NCI-H510A (cell line): ENCODE data around the gene BID.
A peak's percentile ranks its signal among the peaks of the same experiment; 100 is the strongest.
"Not testable (repeated sequence)": the region's sequence is repeated elsewhere in the genome, so short reads cannot be mapped to it uniquely, and the experiment has no call there.

Experiments used
- DNase-seq: peaks from one replicate; lab custom pipeline; 2025; lab: John Stamatoyannopoulos, UW

BID gene

DNA sequence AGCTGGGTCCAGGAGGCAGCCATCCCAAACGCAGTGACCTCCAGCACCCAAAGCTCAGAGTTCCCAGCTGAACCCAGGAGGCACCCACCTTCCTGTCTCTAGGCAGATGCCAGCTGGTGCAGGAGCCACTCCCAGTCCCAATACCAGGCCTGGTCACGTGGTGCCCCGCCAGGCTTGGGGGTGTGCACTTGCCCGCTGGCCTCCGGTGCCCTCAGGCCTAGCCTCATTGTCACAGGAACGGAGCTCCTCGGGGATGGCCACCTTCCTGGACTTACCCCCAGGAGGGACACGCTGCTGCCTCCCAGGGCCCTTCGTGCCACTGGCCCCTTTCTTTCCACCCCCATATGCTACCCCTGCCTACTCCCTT lies 4.6 kb downstream of the BID start:
- no peak for DNase-seq

DNA sequence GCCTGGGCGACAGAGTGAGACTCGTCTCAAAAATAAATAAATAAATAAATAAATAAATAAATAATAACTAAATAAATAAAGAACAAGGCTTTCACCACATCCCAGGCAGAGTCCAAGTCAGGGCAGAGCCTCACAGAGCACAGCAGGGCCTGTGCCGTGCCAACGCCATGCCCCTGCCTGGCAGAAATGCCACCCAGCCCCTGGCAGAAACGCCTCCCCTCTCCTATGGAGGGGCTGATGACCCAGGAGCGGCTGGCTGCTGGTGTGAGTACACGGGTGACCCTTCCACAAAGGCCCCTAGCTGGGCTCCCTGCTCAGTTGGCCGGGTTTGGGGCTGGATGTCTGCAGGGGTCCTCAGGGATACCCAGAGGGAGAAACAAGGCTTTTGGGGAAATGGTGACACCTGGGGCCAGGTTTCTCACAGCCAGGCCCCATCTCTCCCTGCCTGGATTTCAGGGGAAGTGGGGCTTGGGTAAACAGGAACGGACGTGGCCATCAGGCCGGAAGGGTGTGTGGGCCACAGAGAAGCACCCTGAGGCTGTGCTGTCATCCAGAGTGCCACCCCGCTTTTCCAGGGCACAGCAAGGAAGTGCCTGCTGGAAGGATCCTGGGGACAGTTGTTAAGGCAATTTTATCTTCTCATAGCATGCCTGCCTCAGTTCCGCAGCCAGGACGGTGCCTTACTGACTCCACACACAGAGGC lies 5.1 kb downstream of the BID start:
- no peak for DNase-seq

DNA sequence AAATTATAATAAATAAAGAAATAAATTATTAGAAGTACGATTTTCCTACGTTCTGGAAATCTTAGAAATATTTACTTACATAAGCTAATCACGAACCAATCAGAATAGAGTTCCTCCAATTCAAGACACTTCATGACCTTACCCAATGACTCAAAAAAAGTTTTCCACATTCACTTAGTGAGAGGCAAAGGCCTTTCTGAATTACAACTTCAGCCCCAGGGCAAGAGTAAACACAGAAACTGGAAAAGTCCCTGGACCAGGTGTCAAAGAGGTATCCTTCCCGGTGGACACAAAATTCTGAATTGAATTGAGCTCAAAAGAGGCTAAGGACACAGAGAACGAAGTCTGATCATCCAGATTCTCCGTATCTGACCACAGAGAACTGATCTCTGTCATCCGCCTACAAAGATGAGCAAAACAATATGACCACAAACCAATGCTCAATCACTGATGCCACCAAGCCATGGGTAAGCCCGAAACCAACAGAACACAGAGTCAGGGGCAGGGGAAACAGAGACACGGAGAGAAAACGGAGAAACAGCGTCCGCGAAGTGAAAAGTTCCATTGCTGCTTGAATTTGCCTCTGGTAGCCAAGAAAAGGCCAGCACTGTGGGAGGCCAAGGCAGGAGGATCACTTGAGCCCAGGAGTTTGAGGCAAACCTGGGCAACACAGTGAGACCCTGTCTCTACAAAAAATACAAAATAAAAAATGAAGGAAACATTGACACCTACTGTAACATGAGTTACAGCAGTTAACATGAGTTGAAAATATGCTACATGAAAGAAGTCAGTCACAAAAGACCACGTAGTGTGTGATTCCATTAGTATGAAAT lies 6.8 kb downstream of the BID start:
- no peak for DNase-seq

DNA sequence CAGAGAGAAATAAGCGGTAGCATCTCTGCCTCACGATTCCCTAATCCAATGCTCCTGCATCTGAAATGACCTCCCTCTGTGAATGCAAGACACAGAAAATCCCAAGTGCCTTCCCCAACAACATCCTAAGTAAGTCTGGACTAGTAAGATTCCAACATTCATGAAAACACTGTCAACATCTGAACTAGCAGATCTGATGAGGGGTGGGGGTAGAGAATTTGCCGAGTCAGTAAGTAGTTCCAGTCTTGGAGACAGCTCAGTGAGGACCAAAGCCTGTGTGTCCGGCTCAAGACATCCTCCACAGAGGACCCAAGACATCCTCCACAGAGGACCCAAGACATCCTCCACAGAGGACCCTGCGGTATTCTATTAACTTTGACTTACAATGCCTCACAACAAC lies 9.4 kb downstream of the BID start:
- not testable (repeated sequence) for DNase-seq

DNA sequence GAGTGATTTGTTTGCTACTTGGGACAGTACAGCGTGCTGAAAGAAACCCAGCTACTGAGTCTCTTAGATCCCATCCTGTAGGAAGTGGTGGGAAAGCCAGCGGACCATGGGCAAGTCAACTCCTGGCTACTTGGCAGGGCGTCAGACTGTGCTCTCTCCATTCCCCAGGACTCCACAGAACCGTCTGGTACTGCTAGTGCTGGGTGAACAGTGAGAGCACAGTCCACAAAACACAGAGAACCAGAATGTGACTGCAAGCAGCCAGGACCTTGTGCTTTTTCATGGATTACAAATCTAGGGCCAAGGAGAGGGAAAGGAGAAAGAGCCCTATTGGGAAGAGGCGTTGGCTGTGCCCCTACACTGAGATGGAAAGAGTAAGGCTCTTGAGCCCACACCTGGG lies 10.2 kb downstream of the BID start:
- no peak for DNase-seq

DNA sequence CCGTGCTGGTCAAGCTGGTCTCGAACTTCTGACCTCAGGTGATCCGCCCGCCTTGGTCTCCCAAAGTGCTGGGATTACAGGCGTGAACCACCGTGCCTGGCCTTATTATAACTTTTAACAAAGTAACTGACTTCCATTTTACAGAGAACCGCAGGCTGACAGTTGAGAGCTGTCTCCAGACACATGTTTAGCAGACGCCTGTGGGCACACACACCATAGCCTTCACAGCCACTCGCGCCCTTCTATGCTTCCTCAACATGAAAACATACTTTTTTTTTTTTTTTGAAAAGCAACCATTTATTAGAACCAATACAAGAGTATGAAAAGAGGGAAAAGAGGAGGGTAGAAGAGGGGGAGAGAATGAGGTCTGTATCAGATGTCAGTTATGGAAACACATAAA lies 10.8 kb downstream of the BID start:
- DNase-seq, result not testable (repeated sequence)

DNA sequence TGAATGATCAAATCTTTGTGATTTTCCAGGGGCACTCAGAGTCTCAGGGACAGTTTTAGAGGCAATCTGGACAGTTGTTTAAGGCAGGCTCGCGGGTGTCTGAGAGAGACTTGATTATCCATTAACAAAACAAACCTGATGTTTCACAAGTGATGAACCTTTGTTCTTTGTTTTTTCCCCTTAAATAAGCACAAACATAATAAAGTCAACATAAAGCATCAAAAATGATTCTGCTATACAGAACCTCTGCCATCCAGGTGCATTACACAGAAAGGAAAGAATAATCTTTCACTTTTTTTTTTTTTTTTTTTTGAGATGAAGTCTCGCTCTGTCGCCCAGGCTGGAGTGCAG lies 13.2 kb downstream of the BID start:
- no peak for DNase-seq

DNA sequence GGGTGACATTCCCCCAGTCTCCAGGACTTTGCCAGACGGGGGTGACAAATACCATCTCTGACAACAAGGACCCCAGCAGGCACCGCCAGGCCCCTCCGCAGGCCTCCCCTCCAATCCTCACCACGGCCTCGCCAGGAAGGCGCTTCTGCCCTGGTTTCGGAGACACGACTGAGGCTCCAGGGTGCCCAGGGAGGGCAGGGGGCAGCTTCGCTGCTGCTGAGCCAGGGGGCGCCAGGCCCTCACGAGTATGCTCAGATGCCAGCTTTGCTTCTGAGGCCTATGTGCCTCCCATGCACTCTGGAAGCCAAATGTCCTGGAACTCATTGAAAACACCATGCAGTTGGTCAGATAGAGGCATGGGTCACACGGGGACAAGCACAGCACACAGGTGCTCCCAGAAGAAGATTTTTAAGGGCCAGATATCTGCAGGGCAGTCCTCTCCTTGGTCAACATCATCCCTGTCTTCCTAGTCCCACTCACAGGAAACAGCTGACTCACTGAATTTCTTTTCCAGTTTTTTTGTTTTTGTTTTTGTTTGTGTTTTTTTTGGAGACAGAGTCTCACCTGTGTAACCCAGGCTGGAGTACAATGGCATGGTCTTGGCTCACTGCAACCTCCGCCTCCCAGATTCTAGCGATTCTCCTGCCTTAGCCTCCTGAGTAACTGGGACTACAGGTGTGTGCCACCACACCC lies 19.9 kb downstream of the BID start:
- DNase-seq, result no peak

DNA sequence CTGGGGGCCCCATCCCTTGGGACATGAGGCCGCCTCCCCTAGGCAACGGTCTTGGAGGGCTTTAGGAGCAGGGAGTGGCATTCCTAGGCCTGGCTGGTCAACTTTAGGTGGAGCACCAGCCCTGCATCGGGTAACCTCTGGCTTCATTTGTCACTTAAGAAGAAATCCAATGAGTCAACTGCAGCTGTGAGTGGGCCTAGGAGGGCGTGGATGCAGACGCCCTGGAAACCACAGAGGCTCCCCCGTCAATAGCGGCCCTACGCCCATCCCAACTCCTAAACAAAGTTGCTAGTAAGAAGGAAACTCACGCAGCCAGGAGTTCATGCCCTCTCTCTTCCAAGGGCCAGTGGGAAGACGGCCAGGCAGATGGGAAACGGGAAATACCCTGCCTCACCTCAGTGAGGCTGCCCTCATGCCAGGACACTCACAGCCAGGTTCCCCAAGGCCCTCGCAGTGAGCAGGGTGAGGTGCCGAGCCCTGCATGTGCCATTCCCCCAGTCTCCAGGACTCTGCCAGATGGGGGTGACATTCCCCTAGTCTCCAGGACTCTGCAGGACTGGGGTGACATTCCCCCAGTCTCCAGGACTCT lies 20.8 kb downstream of the BID start:
- no peak for DNase-seq

DNA sequence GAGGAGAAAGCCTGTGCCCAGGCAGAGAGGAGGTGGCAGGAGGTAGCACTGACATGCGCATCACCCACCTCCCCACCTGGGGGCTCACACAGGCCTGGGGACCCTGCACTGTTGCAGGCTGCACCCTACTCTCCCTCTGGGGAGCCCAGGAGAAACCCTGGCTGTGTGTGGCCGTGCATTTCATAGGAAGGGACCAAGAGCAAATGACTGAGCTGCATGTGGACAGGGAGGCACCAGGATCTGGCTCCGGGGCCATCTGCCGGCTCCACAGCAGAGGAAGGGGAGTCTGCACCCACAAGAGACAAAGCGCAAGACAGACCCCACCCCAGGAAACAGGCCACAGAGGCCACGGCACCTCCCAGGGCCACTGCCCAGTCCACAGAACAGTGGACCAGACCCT lies 22.7 kb downstream of the BID start:
- DNase-seq, result no peak

DNA sequence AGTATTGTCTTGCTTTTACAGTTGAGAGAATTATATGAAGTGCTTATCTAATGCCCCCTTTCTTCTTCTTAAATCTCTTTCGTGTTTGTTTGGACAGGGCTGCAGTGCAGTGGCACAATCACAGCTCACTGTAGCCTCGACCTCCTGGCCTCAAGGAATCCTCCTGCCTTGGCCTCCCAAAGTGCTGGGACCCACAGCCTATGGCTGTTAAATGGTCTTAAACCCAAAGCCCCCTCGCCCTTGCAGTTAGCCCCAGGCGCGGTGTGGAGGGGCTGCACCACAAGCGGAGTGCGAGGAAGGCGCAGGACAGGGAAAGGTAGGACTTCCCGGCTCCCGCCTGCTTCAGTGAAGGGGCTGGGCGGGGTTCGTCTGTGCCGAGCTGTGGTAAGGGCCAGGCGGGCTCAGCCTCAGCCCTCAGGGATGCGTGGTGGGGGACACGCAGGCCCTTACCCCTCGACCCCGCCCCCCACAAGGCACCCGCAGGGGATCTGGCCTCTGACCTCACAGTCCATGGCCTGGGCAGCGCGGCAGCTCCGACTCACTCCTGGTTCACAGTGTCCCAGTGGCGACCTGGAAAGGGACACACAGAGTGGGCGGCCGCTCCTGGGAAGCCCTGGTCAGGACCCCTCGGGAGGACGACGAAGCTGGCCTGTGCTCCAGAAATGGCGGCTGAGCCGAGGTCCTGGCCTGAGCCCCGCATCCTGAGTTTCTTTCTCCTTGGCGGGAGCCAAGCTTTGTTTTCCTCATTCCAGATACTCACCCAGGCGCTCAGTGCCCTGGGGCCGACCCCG lies 24.5 kb downstream of the BID start:
- no peak for DNase-seq

DNA sequence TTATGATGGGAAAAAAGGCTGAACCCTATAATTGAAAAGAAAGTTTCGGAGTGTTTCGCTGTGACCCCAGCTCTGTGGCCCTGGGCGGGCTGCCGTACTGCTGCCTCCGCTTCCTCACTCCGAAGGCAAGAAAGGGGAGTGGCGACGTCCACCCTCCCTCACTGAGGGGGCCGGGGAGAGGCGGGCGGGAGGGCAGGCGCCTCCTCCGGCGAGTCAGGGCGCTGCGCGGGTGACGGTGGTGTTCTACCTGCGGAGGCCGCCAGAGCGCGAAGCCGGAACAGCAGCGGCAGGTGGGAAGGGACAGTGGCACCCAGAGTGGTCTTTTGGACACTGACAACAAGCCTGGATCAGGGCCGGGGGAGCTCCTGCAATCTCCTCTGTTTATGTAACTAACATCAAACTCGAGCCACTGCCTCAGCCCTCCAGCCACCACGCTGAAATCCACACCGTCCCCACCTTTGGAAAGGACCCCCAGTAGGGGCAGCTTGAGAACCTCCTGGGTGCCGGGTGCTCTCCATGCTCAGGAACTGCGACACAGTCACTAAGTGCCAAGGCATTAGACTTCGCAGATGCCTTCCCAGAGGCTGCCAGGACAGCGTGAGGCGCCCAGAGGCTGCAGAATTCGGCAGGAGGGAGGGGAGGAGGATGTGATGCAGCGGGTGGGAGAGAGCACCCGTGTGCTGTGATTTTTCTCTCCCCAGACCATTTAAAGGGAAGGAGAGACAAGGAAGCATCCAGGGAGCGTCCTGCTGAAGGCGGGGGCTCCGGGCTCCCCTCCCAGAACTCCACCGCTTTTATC lies 25.5 kb downstream of the BID start:
- no peak for DNase-seq

DNA sequence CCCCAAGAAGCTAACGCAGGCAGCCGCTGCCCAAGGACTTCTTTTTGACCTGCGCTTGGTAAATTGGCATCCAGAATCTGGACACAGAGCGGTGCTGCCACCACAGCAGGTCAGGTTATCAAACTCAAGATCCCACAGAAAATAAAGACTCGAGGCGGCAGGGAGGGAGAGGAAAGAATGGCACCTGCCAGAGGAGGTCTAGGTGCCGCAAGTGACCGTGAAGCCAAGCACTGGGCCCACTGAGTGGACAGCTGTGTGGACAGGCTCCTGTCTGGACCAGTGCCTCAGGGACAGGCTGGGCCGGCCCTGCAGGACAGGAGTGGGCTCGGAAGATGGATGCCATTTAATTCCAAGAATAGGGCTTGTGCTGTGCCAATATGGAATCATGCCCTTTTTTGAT lies 27.4 kb downstream of the BID start:
- no peak for DNase-seq

DNA sequence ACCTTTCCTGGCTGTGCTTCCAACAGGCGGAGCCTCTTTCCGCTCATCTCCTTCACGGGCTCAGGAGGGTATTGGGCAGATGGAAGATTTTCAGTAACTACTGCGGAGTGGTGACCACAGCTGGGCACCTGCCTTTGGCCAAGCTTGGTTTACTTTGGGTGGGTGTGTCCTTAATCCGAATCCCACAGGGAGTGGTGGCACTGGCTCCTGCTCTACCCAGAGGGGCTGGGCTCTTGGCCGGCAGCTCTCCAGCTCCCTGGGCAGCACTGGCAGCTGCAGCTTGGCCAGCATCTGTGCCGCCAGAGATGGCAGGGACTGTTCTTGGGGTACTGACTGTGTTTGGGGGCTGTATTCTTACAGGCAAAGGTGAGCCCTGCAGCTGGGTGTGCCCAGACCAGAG lies 29.8 kb downstream of the BID start:
- DNase-seq, result no peak

DNA sequence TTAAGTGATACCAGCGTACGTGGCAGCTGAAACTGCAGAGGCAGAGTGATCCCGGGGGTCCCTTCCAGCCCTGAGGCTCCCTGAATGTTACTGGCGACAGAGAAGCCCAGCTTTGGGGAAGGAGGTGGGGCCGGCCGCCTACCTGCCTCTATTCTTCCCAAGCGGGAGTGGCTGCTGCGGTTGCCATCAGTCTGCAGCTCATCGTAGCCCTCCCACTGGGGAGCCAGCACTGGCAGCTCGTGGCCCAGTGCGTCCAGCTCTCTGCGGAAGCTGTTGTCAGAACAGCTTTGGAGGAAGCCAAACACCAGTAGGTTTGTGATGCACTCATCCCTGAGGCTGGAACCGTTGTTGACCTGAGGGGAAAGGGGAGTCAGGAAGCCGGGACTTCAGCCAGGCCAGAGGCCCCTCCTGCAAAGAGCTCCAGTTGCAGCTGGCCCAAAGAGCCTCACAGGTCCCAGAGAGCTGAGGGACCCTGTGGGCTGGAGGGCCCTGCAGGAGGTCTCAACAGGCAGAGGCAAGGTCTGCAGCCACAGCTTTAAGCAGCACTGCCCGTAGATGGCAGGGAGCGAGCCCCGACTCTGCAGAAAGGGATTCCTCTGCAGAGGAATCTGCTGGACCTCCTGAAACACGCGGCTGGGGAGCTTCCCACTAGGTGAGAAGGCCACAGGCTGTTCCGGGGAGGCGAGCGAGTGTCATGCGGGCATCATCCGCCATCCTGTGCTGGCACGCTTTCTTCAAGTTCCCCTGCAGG lies 30.4 kb downstream of the BID start:
- DNase-seq, result no peak

DNA sequence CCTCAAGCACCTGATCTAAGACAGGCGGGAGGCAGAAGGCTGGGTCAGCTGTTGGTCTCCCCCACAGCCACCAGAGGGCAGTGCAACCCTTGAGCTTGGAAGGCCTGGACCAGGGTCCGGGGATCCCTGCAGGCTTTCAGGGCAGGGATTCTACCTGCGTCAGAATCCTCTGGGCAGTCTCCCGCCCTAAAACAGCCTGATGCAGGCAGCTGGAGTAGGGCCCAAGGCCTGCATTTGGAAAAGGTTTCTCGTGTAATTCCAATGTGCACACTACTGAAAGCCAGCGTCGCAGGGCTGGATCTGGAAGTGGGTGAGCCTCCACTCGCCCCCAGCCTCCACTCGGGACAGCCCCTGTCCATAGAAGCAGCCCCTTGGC lies 31.8 kb downstream of the BID start:
- DNase-seq, result peak; percentile 28

DNA sequence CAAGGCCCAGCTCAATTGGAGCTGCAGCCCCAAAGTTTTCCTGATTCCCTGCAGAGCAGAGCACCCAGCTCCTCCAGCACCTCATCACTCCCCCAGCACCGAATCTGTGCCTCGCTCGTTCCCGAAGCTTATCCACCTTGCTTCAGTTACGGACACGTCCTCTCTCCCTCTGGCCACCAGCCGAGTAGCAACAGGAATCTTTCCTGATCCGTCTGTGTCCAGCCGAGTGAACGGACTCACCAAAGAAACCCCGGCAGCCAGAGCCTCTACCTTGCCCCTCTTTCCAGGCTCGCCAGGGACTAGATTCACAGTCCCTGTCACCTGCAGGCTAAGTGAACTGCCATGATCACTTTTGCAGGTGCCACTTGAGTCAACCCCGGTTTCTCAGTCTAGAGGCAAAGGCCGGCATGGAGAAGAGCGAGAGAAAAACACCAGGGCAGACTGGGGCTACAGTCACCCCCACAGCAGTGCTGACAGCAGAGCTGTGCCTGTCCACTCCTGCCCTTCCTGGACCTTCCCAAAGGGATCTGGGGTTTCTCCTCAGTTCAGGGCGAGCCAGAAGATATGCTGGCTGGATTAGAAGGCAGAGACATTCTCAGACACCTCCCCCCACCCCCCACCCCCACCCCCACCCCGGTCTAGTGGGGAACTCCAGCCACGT lies 32.3 kb downstream of the BID start:
- DNase-seq, result no peak

DNA sequence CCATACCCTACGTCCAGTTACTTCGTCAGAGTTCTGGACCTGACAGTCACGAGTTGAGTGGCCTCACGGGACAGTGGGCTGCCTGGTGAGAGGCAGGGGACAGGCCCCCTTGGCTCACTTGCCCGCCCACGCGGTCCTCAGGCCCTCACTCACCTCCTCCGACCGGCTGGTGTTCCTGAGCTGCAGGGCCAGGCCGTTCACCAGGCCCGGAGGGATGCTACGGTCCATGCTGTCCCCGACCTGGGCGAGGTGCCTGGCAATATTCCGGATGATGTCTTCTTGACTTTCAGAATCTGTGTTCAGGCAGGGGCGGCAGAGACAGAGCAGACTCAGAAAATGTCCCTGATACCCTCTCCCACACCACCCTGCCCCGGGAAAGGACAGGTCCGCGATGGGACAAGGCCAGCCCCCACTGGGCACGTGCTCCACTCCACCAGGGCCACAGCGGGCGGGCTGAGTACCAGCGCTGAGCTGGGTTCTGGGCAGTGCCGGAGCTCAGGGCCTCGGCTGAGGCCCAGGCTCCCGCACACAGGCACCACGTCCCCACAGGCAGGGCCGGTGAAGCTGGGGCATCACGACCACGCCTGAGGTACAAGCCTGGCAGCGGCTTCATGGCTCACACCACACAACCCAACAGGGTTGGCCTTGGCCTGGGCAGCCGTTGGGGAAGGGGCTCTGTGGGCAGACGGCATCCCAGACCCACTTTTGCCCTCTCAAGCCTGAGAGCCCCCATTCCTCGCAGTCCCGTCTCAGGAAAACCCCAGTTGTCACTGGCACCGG lies 34.9 kb downstream of the BID start:
- no peak for DNase-seq
